GM18519 (cell line): ENCODE results near the gene TRIM67.

ENCODE experiments used
- ATAC-seq: cut with Tn5 transposase; IDR thresholded peaks from one replicate; pipeline ENCODE4 v1.9.1; 2021; ENCODE audit warnings: mild to moderate bottlenecking, moderate library complexity; ENCODE audit not compliant: unreplicated experiment, low FRiP score

Gene TRIM67

DNA sequence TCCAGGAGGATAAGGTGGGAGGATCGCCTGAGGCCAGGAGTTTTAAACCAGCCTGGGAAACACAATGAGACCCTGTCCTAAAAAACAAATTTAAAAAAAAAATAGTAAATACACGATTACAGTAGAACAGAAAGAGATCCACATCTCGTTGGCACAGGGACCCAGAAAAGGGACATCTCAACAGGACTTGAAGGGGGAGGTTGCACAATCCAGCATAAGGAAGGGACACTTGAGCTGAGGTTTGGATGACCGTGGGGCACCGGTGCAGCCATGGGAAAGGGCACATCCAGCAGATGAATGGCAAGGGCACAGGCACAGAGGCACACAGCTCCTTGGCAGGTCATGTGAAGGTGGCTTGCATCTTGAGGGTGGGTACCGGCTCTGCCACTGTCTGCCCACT lies 20.5 kb downstream of the TRIM67 start:
- ATAC-seq: no peak

DNA sequence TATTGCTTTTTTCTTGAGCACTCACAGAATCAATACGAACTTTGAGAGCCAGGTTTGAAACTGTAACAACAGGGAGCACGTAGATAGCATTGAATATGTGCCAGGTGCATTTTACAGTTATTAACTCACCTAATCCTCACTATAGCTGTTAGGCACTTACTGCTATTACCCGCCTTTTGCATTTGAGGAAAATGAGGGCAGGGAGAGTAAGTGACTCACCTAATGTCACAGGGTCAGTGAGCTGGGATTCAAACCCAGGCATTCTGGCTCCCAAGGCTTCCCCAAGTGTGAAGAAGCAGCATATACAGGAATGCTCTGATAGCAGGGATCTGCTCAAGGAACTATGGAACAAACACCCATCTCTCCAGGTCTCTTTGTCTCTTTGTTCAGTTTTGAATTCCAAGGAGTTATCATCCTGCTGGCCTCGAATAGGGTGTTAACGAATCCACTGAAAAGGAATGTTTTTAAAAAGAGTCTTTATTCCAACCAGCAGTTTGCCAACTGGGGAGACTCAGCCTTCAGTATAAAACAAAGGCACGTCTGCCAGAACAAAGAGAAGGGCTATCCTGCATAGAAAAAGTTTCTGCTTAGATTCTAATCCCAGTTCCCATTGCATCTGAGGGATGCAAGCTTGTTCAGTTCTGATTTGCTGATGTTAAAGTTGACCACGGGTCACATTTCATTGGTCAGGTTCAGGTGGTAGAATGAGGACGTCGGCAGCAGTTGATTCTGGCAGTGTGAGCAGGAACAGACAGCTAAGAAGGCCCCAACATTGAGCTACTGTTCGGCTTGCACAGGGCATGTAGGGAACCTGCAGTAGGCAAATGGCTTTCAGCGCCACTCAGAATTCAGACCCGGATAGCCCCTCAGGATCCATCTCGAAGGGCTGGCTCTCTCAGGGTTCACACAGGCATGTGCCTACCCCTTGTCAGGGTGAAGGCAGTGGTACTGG lies 22.1 kb downstream of the TRIM67 start:
- ATAC-seq: no peak

DNA sequence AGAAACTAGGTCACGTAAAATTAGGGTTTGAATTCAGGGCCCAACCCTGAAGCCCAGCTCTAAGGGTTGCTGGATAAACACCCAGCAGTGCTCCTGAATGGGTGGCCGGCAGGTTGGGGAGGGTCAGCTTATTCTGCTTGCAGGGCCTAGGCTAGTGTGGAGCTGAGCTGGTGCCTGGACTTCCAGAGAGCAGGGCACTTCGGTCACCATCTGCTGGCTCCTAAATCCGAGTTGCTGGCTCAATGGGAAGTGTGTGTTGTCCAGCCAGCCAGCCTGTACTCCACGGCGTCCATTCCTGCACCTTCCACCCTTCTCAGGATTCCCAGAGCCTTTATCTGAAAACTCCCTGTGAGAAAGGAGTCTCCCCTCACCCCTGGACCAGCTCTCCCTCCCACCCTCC lies 23.0 kb downstream of the TRIM67 start:
- ATAC-seq: no peak

DNA sequence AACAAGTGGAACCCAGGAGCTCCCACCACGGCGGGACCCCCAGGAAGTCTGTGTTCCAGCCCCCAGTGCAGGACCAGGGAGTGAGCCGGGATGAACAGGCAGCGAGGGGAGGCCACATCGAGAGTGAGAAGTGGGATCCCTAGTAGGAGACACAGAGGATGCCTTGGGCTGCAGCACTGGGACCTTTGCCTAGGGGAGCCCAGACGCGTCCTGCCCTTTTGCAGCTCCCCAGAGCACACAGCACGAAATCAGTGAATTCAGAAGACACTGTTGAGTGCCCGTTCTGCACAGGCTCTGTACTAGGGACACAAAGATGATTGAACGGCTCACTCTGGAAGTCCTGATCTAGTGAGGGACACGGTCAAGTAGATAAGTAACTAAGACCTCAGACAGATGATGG lies 23.5 kb downstream of the TRIM67 start:
- ATAC-seq: no peak

DNA sequence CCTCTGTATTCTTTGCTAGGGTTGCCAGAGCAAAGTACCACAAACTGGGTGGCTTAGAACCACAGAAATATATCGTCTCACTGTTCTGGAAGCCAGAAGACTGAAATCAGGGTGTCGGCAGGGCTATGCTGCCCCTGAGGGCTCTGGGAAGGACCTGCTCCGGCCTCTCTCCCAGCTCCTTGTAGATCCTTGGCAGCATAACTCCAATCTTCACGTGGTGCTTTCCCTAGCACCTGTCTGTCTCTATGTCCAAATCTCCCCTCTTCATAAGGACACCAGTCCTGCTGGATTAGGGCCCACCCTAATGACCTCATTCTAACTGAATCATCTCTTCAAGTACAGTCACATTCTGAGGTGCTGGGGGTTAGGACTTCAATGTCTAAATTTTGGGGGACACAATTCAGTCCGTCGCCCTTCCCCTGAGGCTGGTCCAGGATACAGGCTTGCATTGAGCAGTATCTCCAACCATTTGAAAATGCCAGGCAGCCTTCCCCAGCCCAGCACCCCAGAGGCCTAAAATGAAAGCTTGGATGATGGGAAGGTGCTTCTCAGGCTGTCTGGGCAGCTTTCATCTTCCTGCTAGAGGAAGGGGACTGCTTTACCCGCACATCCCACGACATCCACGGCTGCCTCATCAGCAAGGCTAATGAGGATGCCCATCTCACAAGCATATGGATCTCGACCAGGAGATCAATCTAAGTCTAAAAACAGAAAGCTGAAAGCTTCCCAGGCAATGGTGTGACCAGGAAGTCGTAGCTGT lies 24.7 kb downstream of the TRIM67 start:
- ATAC-seq: no peak

DNA sequence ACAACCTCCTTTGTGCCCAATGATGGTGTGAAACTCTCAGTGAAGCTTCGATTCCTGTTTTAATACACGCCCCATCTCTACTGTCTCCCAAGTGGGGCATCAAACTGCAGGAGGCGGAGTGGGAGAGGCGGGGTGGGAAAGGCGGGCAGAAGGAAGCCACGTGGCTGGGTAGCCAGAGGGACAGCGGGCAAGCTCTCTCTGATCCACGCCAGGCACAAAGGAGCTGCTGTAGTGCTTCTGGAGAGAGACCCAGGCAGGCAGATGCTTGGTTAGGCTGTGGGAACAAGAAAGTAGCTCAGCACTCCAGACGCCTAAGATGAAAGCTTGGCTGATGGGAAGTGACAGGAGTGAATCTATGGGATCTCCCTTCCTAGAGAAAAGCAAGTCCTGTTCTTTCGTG lies 25.7 kb downstream of the TRIM67 start:
- no peak for ATAC-seq

DNA sequence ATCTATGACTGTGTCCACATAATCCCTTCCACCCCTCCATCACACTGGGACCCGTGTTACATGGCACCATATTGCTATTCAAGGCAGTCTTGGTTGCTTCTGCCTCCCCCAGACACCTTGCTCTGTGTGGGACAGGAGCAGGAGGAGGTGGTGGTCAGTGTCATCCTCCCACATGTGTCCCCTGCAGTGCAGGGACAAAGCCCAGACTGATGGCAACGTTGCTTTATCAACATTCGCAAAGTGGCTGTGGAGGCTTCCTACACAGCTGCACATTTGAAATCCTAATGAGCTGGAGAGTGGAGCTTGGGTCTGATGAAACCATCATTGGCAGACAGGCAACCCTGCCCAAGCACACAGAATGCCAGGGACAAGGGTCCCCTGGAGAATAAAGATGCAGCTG lies 26.2 kb downstream of the TRIM67 start:
- ATAC-seq: no peak

DNA sequence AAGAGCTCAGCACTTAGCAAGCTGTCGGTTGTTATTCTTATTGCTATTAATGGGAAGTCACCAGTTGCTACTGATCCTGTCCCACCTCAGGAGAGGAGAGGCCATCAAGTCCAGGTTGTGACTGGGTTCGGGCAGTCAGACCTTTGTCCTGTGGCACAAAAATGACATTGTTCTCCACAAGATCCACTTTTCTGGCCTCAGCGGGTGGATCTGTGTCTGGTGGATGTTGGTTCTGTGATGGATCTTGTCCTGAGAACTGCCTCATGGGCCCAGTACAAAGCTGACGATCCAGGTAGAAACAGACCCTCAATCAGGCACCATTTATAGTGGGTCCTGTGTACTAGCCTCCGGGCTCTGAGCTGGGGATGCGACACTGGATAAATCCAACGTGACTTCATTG lies 26.9 kb downstream of the TRIM67 start:
- ATAC-seq: no peak

DNA sequence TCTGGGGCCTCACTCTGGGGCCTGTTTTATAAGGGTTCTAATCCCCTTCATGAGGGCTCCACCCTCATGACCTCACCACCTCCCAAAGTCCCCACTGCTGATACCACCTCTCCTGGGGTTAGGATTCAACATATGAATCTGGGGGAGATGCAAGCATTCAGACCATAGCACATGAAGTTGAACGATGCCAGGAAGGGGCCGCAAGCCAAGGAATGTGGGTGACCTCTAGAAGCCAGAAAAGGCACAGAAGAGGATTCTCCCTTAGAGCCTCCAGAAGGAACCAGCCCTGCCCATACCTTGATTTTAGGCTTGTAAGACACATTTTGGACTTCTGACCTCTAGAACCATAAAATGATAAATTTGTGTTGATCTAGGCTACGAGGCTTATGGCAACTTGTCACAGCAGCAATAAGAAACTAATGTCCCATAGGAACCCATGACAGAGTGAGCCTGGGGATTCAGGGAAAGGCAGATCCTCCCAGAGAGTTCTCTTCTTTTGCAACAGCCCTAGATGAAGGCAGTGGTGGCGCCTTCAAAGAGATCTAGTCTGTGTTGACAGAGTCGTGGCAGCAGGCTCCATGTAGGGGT lies 27.9 kb downstream of the TRIM67 start:
- no peak for ATAC-seq

DNA sequence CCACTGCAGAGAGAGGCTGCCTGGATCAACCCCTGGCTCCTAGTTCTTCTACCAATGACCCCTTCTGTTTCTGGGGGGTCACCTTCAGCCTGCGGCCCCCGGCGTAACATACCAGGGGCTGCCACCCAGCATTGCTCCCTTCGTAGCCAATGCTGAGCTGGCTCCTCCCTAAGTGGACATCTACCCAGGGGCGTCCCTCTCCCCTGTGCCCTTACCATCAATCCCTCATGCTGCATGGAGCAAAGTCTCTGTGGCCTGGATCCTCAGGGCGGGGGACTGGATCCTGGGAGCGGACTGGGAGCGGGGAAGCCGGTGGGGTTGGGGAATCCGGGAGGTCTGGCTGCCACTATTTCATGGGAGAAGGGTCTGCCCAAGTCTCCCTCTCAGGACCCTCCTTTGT lies 28.6 kb downstream of the TRIM67 start:
- no peak for ATAC-seq

DNA sequence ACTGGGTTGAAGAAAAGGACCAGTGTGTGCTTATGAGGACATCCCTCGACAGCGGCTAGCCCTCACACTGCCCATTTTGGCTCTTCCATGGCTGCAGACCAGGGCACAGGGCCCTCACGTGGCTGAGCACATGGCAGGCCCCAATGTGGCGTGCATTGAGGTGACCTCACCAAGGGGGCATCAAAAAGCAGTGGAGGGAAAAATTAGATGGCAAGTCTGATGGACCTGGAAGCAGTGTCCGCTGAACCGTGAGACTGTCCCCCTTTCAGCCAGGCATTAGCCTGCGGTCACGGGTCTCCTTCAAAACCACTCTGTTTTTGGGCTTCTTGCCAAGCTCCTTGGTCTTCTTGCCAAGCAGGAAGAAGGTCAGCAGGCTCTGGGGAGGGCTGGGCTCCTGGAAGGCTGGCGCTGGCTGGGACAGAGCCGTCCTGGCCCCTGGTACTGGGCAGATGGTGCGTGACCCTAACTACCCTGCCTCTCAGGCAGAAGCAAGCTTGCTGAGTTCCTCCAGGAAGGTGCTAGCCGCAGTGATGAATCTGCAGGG lies 30.8 kb downstream of the TRIM67 start:
- no peak for ATAC-seq

DNA sequence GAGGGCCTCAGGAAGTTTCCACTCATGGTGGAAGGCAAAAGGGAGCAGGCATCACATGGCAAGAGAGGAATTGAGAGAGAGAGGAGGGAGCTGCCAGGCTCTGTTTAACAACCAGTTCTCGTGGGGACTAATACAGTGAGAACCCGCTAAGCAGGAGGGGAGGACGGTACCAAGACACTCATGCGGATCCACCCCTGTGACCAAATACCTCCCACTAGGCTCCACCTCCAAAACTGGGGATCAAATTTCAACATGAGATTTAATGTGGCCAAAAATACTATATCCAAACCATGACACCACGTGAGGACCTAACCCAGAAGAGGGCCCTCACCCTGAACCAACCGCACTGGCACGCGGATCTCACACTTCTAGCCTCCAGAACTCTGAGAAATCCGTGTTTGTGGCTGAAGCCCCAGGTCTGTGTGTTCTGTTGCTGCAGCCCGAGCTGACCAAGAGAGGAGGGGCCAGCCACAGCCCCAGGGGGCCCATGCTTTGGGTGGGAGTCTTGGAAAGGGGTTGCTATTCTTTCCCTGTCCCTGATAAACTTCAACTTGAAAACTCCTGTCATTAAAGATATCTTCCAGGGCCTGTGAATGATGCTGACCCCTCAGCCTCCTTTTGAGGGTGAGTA lies 32.0 kb downstream of the TRIM67 start:
- no peak for ATAC-seq

DNA sequence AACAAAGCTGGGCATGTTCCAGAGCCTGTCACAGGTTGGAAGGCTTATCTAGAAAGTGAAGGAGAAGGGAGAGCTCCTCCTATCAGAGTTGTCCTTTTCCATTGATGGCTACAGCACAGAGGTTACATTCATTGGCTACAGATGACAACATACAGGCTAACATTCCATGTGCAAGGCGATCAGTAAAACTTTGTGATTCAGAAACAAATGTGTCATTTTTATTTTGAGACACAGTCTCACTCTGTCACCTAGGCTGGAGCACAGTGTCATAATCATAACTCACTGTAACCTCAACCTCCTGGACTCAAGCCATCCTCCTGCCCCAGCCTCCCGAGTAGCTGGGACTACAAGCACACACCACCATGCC lies 32.6 kb downstream of the TRIM67 start:
- ATAC-seq: no peak

DNA sequence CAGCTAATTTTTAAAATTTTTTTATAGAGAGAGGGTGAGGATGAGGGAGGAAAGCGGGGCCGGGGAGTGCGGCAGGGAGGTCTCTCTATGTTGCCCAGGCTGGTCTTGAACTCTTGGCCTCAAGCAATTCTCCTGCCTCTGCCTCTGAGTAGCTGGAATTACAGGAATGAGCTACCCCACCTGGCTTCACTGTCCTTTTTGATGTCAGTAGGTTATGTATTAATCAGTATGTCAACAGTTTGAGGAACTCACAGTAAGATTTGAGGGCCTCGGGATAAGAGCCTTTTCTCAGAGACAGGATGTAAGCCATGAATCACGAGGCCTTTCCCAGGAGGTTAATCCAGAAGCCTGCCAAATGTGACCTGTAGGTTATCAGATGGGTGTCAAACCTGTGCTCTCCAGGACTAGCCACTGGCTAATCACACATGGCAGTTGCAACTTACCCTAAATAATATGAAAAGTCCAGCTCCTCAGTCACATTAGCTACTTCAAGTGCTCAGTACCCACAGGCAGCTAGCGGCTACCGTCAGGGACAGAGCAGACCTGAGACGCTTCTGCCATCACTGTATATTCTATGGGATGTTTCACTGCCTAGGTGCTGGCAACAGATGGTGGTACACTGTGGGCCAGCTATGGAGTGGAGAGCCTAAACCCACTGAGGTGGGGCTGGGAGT lies 33.1 kb downstream of the TRIM67 start:
- ATAC-seq: no peak

DNA sequence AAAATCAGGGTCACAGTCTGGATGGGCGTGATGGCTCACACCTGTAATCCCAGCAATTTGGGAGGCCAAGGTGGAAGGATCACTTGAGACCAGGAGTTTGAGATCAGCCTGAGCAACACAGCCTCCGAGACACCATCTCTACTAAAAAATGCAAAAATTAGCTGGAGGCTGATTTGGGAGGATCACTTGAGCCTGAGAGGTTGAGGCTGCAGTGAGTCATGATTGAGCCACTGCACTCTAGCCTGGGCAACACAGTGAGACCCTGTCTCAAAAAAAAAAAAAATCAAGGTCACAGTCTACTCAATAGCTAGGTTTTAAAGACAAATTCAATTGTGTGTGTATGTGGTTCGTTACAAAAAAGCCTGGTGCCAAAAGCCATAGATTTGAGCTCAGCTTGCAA lies 34.4 kb downstream of the TRIM67 start:
- ATAC-seq: no peak

DNA sequence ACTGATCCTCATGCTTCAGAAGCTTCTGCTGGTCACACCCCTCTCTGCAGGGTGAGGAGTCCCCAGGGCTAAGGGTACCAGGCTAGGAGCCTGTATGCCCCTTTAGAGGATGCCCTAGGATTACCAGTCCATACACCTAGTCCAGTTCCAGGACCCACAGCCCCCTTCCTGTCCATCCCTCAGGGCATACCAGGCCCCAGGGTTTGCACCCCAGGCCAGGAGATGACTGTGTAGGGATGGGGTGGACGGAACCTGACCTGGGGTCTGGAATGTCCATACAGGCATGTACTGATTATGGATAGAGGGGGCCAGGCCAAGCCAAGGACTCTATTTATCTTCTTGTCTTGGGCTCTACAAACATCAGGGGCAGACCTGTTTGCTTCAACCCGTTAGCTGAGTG lies 34.9 kb downstream of the TRIM67 start:
- no peak for ATAC-seq

DNA sequence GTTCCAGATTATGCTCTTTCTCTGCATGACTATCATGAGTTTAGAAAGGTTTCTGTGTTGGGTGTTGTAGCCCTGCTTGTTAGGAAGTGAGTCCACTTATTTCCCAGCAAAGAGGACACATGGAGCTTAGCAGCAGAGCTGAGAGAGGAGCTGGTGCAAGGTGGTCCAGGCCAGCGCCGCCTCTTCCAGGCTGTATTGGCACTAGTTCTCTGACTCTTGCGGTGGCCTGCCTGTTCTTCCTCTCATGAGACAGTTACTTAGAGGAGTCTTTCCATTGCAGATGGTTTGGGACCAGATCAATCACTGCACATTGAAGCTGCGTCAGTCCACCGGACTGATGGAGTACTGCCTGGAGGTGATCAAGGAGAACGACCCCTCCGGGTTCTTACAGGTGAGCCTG lies 38.0 kb downstream of the TRIM67 start:
- ATAC-seq: no peak

DNA sequence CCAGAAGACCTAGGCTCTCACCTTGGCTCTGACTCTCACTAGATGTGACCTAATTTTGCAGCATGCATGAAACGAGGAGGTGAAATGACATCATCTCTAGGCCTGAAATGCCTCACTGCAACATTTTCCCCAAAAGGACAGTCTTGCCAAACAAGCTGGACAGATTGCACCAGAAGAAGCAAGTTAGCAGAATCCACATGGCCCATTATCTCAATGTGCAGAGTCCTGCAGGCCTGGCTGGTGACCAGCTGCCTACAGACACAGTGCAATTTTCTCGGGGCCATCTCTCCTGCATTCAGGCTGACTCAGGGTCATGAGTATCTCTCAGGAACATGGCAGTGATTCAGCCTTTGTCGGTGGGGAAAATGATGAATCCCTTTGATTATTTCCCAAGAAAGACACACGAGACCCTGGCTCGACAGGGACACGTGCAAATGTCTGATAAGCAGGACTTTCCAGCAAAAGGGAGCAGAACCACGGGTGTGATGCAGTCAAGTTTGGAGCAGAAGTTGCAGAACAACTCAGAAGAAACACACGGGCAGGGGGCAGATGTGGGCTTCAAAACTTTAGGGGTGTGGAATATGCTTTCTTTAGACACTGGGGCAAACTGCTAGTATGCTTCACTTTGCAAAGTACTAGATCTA lies 38.7 kb downstream of the TRIM67 start:
- ATAC-seq: no peak

DNA sequence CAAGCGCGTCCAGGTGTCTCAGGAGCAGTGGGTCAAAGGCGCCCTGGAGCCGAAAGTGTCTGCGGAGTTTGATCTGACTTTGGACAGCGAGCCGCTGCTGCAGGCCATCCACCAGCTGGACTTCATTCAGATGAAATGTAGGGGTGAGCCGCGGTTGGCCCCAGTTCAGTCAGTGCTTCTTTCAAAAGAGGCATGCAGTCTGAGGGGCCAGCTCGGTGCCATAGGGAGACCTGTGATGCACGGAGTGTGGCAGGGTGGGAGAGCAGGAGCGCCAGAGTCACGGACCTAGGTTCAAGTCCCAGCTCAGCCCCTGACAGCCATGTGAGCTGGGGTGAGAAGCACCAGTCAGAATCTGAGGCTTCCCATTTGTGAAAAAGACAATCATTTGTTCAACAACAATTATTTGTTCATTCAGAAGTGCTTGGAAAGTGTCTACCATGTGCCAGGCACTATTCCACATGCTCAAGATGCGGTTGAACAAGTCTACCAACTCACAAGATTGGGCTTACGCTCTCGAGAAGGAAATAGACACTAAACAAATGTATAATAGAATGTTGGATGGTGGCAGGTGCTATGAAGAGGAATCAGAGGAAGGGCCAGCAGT lies 39.6 kb downstream of the TRIM67 start:
- ATAC-seq: no peak
